HepG2 (cell line): ENCODE data around the gene BCAS3. TPM values are rescaled to one million over a fixed set of nuclear protein-coding genes. Genes with fewer than 3 reads are reported as not detected.
A peak's percentile ranks its signal among the peaks of the same experiment; 100 is the strongest.

Source experiments
- ARID3A ChIP-seq: IDR thresholded peaks from 2 replicates; pipeline ENCODE4 v1.6.1; 2012; ENCODE audit warnings: low read depth, low read length, improper control_type of control experiment
- CCAR2 ChIP-seq: fragments of 200-400 bp; formaldehyde crosslinking; optimal IDR thresholded peaks from 2 replicates; pipeline ENCODE3; 2018; ENCODE audit warnings: low read depth, mild to moderate bottlenecking, low read length, moderate library complexity
- E2F2 ChIP-seq: sonication (generic); formaldehyde crosslinking; IDR thresholded peaks from 2 replicates; pipeline ENCODE4 v1.4.0; 2020; ENCODE audit warnings: missing genetic modification reagents, borderline replicate concordance
- ETV5 ChIP-seq: IDR thresholded peaks from 2 replicates; pipeline ENCODE4 v1.6.1; 2018; ENCODE audit warnings: missing biosample characterization, missing genetic modification reagents, inconsistent platforms, borderline replicate concordance
- FOXC1 ChIP-seq: sonication (generic); formaldehyde crosslinking; IDR thresholded peaks from 2 replicates; pipeline ENCODE4 v1.8.0; 2022; ENCODE audit warnings: mild to moderate bottlenecking, missing genetic modification reagents, borderline replicate concordance
- GLI4 ChIP-seq: sonication (generic); formaldehyde crosslinking; IDR thresholded peaks from 2 replicates; pipeline ENCODE4 v1.5.1; 2020; ENCODE audit warnings: missing genetic modification reagents, mild to moderate bottlenecking, moderate library complexity, borderline replicate concordance
- MEF2D ChIP-seq: sonication (generic); formaldehyde crosslinking; IDR thresholded peaks from 2 replicates; pipeline ENCODE4 v1.5.1; 2020; ENCODE audit warnings: mild to moderate bottlenecking, missing genetic modification reagents
- MTA3 ChIP-seq: sonication (generic); formaldehyde crosslinking; IDR thresholded peaks from 2 replicates; pipeline ENCODE4 v1.4.0; 2020; ENCODE audit warnings: missing genetic modification reagents
- PAF1 ChIP-seq: IDR thresholded peaks from 2 replicates; pipeline ENCODE4 v1.6.1; 2016; ENCODE audit warnings: missing genetic modification reagents, missing compliant biosample characterization
- ZBTB20 ChIP-seq: sonication (generic); formaldehyde crosslinking; IDR thresholded peaks from 2 replicates; pipeline ENCODE4 v1.8.1; 2023; ENCODE audit warnings: missing genetic modification reagents, low read depth, mild to moderate bottlenecking, borderline replicate concordance
- ZKSCAN5 ChIP-seq: sonication (generic); formaldehyde crosslinking; IDR thresholded peaks from 2 replicates; pipeline ENCODE4 v1.5.1; 2020; ENCODE audit warnings: mild to moderate bottlenecking, missing genetic modification reagents
- ZNF136 ChIP-seq: sonication (generic); formaldehyde crosslinking; IDR thresholded peaks from 2 replicates; pipeline ENCODE4 v1.8.1; 2022; ENCODE audit warnings: low read depth, mild to moderate bottlenecking, moderate library complexity, missing genetic modification reagents
- ZNF350 ChIP-seq: sonication (generic); formaldehyde crosslinking; IDR thresholded peaks from 2 replicates; pipeline ENCODE4 v1.4.0; 2020; ENCODE audit warnings: mild to moderate bottlenecking, low read depth, missing genetic modification reagents, borderline replicate concordance
- ZNF446 ChIP-seq: sonication (generic); formaldehyde crosslinking; IDR thresholded peaks from 2 replicates; pipeline ENCODE4 v1.5.0; 2020; ENCODE audit warnings: mild to moderate bottlenecking, missing genetic modification reagents
- ZNF737 ChIP-seq: sonication (generic); formaldehyde crosslinking; IDR thresholded peaks from 2 replicates; pipeline ENCODE4 v1.5.0; 2020; ENCODE audit warnings: missing genetic modification reagents, mild to moderate bottlenecking, borderline replicate concordance
- polyA plus RNA-seq, 8 experiments: library from polyadenylated mRNA; depleted of rRNA in 3 of 8; stranded (reverse) in 7 of 8; unstranded in 1 of 8; fragments of >200 nt; fragmentation: Illumina TruSeq in 4 of 8; extraction: Trizol in 4 of 8; gene quantifications; 2 replicates each; pipeline versions ENCODE4 v1.2.1 to v1.2.3, GENCODE V29; 2011 to 2016; ENCODE audit warnings: low read depth in 4 of 8, missing spikeins in 1 of 8, mixed read lengths in 1 of 8; ENCODE audit not compliant: insufficient read depth in 1 of 8
- total RNA-seq, 5 experiments: library from RNA; depleted of rRNA; stranded (reverse); fragments of >200 nt; fragmentation: Illumina TruSeq; extraction: Trizol; gene quantifications; 2 replicates each; pipeline ENCODE4 v1.2.3, GENCODE V29; 2016; ENCODE audit warnings: low read depth in 1 of 5
- TF ChIP-seq, protein P1 (sequence below): sonication (generic); formaldehyde crosslinking; IDR thresholded peaks from 2 replicates; pipeline ENCODE4 v1.5.0; 2020; ENCODE audit warnings: mild to moderate bottlenecking, missing genetic modification reagents, borderline replicate concordance
- TF ChIP-seq, protein P2 (sequence below): sonication (generic); formaldehyde crosslinking; IDR thresholded peaks from 2 replicates; pipeline ENCODE4 v1.4.0; 2020; ENCODE audit warnings: mild to moderate bottlenecking, missing genetic modification reagents

Gene BCAS3
- total and polyA plus RNA-seq, 2 of the 13 experiments (the other 11 are each of a cell fraction or from before 2014, with no cell fraction given), result 10.7 to 11.2 TPM

GRCh38 chr17:61416540-61417363 lies 739.1 kb downstream of the BCAS3 start (continued):
- peak; percentile 69 for TF ChIP-seq ZNF350 (CRISPR knock-in tag)
- no peak for TF ChIP-seq PAF1 (CRISPR knock-in tag)
- peak; percentile 43; the same call in 1 of the 2 replicates for TF ChIP-seq ETV5
- TF ChIP-seq CCAR2, result no peak
- TF ChIP-seq ARID3A, result no peak
- 0 out of 2 replicates have a peak, but pooled peaks have one; percentile 29 for TF ChIP-seq MEF2D (CRISPR knock-in tag)
- no peak for TF ChIP-seq ZKSCAN5 (CRISPR knock-in tag)
- TF ChIP-seq, protein P1, sequence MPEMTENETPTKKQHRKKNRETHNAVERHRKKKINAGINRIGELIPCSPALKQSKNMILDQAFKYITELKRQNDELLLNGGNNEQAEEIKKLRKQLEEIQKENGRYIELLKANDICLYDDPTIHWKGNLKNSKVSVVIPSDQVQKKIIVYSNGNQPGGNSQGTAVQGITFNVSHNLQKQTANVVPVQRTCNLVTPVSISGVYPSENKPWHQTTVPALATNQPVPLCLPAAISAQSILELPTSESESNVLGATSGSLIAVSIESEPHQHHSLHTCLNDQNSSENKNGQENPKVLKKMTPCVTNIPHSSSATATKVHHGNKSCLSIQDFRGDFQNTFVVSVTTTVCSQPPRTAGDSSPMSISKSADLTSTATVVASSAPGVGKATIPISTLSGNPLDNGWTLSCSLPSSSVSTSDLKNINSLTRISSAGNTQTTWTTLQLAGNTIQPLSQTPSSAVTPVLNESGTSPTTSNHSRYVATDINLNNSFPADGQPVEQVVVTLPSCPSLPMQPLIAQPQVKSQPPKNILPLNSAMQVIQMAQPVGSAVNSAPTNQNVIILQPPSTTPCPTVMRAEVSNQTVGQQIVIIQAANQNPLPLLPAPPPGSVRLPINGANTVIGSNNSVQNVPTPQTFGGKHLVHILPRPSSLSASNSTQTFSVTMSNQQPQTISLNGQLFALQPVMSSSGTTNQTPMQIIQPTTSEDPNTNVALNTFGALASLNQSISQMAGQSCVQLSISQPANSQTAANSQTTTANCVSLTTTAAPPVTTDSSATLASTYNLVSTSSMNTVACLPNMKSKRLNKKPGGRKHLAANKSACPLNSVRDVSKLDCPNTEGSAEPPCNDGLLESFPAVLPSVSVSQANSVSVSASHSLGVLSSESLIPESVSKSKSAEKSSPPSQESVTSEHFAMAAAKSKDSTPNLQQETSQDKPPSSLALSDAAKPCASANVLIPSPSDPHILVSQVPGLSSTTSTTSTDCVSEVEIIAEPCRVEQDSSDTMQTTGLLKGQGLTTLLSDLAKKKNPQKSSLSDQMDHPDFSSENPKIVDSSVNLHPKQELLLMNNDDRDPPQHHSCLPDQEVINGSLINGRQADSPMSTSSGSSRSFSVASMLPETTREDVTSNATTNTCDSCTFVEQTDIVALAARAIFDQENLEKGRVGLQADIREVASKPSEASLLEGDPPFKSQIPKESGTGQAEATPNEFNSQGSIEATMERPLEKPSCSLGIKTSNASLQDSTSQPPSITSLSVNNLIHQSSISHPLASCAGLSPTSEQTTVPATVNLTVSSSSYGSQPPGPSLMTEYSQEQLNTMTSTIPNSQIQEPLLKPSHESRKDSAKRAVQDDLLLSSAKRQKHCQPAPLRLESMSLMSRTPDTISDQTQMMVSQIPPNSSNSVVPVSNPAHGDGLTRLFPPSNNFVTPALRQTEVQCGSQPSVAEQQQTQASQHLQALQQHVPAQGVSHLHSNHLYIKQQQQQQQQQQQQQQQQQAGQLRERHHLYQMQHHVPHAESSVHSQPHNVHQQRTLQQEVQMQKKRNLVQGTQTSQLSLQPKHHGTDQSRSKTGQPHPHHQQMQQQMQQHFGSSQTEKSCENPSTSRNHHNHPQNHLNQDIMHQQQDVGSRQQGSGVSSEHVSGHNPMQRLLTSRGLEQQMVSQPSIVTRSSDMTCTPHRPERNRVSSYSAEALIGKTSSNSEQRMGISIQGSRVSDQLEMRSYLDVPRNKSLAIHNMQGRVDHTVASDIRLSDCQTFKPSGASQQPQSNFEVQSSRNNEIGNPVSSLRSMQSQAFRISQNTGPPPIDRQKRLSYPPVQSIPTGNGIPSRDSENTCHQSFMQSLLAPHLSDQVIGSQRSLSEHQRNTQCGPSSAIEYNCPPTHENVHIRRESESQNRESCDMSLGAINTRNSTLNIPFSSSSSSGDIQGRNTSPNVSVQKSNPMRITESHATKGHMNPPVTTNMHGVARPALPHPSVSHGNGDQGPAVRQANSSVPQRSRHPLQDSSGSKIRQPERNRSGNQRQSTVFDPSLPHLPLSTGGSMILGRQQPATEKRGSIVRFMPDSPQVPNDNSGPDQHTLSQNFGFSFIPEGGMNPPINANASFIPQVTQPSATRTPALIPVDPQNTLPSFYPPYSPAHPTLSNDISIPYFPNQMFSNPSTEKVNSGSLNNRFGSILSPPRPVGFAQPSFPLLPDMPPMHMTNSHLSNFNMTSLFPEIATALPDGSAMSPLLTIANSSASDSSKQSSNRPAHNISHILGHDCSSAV (CRISPR knock-in tag), result no peak
- TF ChIP-seq ZNF737, result no peak
- no peak for TF ChIP-seq GLI4
- peak; percentile 62; the same call in 1 of the 2 replicates for TF ChIP-seq ZBTB20 (CRISPR knock-in tag)
- TF ChIP-seq FOXC1 (CRISPR knock-in tag), result peak; percentile 44; the same call in 1 of the 2 replicates
- no peak for TF ChIP-seq MTA3 (CRISPR knock-in tag)
- TF ChIP-seq, protein P2, sequence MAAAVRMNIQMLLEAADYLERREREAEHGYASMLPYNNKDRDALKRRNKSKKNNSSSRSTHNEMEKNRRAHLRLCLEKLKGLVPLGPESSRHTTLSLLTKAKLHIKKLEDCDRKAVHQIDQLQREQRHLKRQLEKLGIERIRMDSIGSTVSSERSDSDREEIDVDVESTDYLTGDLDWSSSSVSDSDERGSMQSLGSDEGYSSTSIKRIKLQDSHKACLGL, result no peak; the same call in none of the 2 replicates
- TF ChIP-seq ZNF446 (CRISPR knock-in tag), result no peak
- no peak for TF ChIP-seq ZNF136 (CRISPR knock-in tag)
- no peak for TF ChIP-seq E2F2
